Mucosa of descending colon (tissue), 3 donors: ENCODE results near the gene SLC25A45. TPM values are rescaled to one million over a fixed set of nuclear protein-coding genes. Genes with fewer than 3 reads are reported as not detected.

Experiments used
- ATAC-seq: fragments of 200-7000 bp; cut with Tn5 transposase; one replicate; pipeline ENCODE4 v1.9.1; 2020; ENCODE audit warnings: mild to moderate bottlenecking, moderate library complexity
- DNase-seq, 3 donors: peaks; one replicate each; pipeline ENCODE4 v3.0.0-alpha.2; 2020
- H3K36me3 ChIP-seq: fragments of 200-600 bp; one replicate; pipeline ENCODE4 v1.8.0; 2021; ENCODE audit warnings: low read depth, mild to moderate bottlenecking
- H3K4me1 ChIP-seq: fragments of 200-600 bp; one replicate; pipeline ENCODE4 v1.8.0; 2021; ENCODE audit warnings: low read depth, mild to moderate bottlenecking
- H3K4me3 ChIP-seq: fragments of 200-600 bp; one replicate; pipeline ENCODE4 v1.8.0; 2021; ENCODE audit warnings: mild to moderate bottlenecking
- H3K9me3 ChIP-seq: fragments of 200-600 bp; one replicate; pipeline ENCODE4 v1.8.0; 2021; ENCODE audit warnings: mild to moderate bottlenecking
- intact Hi-C, 2 donors: fragments of 100-400 bp; cut with DNase I in 1 of 2; cut with micrococcal nuclease in 1 of 2; formaldehyde crosslinking; loops; one replicate each; pipeline versions ENCODE4 v1.11.0 to v1.11.1; 2022; cut with DNase I, micrococcal nuclease
- total RNA-seq, 3 donors: library from RNA; stranded (reverse); fragmentation: NEBNext Ultra II Directional in 2 of 3; extraction: Animal tissue kit (Norgen Biotek cat#: 25700) in 2 of 3; gene quantifications; one replicate each; pipeline versions ENCODE4 v1.2.1 to v1.2.4, GENCODE V29; 2021 to 2023
- TF ChIP-seq, protein P1 (sequence below): fragments of 200-600 bp; IDR thresholded peaks from one replicate; pipeline ENCODE4 v1.8.0; 2022; ENCODE audit warnings: antibody characterized with exemption, mild to moderate bottlenecking
- donor health status: DM: no; HTN: no; CAD: no; lungs with moderate emphysema.
- donor health status: DM: no; HTN: no; CAD: no.
- donor health status: DM: no; HTN: yes; CAD: no.

The SLC25A45 gene
- total RNA-seq, 3 donors from 2014 or later: 8.0 to 10.5 (median 10.1) TPM

DNA sequence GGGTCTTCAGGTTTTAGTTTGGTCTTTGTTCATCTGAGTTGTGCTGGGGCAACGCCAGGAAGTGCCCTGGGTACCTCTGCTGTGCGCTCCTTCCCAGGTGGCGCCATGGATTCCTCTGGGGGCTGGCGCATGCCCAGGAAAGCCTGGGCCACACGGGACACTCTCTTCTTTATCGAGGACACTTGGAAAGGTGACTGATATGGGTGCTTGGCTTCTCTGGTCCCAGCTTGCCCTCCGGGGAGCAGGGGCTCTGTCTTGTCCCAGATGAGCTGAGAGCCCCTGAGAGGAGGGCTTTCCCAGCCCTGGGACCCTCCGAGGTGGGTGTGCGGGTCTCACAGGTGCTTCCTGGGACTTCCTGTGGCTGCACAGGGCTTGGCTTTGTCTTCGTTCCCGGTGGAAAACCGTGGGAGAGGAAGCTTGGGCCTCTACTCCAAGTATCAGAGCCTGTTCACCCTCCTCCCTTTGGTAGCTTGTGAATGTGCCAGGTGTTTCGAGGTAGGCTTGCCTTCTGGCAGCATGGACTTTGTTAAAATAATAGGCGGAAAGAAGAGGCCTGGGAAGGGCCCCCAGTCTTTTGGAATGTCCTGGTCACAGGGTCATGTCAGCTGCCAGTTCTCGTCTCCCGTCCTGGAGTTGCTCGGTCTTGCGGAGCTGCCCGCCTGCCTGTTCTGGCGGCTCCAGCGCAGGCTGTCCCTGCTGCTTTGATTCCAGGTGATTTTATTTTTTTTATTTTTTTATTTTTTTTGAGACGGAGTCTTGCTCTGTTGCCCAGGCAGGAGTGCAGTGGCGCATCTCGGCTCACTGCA is 30.0 kb upstream of the SLC25A45 start:
- peaks cover 16% of the 10 kb centered on the region for H3K4me1 ChIP-seq
- no peaks in the 10 kb centered on the region for H3K9me3 ChIP-seq
- TF ChIP-seq, protein P1, sequence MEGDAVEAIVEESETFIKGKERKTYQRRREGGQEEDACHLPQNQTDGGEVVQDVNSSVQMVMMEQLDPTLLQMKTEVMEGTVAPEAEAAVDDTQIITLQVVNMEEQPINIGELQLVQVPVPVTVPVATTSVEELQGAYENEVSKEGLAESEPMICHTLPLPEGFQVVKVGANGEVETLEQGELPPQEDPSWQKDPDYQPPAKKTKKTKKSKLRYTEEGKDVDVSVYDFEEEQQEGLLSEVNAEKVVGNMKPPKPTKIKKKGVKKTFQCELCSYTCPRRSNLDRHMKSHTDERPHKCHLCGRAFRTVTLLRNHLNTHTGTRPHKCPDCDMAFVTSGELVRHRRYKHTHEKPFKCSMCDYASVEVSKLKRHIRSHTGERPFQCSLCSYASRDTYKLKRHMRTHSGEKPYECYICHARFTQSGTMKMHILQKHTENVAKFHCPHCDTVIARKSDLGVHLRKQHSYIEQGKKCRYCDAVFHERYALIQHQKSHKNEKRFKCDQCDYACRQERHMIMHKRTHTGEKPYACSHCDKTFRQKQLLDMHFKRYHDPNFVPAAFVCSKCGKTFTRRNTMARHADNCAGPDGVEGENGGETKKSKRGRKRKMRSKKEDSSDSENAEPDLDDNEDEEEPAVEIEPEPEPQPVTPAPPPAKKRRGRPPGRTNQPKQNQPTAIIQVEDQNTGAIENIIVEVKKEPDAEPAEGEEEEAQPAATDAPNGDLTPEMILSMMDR: no peak
- no peak overlapping the region for H3K4me3 ChIP-seq
- peak in 2 of 3 donors; percentile 27 to 38 for DNase-seq
- intact Hi-C loops: no loop called here
- peaks cover 3% of the 10 kb centered on the region for H3K36me3 ChIP-seq
- ATAC-seq: no peak

DNA sequence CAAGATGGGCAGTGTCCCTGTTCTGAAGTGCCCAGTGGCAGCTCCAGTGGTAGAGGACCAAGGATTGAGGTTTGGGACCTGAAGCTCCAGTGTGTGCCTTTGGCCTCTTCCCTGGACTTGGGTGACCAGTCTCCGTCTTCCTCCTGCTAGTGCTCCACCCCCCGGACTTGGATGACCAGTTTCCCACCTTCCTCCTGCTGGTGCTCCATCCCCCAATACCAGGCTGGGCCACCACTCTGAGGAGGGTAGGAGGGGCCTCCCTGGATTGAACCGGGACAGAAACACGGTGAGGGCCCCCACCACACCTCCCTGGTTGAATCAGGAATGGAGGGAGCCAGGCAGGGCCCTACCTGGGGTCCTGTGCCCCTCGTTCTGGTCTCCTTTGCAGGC is 29.2 kb upstream of the SLC25A45 start:
- no peaks in the 10 kb centered on the region for H3K9me3 ChIP-seq
- no peak overlapping the region for H3K4me3 ChIP-seq
- TF ChIP-seq, protein P1: no peak
- intact Hi-C loops: no loop called here
- ATAC-seq (no peak), DNase-seq (peak in 1 of 3 donors; percentile 14)
- peaks cover 9% of the 10 kb centered on the region for H3K4me1 ChIP-seq
- peaks cover 3% of the 10 kb centered on the region for H3K36me3 ChIP-seq

DNA sequence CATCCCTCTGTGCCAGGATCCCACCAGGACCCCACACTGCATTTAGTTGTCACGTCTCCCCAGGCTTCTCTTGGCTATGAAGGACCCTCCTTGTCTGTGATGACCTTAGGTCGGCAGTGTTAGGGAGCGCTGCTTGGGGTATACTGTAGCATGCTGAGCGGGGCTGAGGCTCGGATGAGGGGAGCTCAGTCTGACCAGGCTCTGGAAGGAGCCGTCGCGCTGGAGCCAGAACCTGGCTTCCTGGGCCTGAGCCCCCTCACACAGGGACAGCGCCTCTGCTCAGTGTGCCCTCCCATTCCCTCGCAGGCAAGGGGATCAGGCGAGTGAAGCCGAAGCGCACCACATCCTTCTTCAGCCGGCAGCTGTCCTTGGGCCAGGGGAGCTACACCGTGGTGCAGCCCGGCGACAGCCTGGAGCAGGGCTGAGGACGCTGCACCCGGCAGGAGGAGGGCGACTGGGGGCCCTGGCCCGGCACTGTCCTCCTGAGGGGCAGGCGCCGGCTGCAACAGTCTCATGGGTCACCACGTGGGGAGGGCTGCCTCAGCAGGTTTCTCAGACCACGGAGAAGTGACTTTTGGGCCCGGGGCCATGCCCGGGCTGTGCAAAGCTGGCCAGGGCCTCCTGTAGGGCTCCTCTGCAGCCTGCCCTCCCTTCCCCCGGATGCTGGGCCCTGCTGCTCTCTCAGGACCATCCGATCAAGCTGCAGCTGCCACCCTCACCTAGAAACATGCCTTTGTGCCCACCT is 28.7 kb upstream of the SLC25A45 start:
- peak in 2 of 3 donors; percentile 23 to 47 for DNase-seq

DNA sequence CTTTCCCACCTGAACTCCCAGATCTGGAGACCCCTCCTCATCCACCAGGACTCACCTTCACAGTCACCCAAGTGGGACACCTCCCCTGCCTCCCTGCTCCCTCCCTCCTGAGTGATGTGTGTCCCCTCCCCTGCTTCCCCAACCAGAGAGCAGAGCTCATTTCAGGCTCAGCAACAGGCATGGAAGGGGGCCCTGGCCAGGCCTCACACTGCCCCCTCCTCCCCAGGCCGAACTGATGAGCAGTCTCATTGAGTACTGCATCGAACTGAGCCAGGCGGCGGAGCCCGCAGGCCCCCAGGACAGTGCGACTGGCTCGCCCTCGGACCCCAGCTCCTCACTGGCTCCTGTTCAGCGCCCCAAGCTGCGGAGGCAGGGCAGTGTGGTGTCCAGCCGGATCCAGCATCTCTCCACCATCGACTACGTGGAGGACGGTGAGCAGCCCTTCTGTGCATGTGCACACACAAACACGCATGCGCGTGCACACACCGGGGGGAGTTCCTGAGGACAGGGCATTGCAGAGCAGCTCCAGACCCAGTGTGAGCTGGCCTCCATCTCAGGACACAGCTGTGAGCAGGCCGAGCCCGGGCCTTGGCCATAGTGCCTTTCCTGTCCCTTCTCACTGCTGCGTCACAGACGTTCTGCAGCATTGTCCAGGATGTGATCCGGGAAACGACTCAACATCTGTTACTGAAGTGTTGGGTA is 22.3 kb upstream of the SLC25A45 start:
- no peaks in the 10 kb centered on the region for H3K9me3 ChIP-seq
- no peaks in the 10 kb centered on the region for H3K36me3 ChIP-seq
- no peak overlapping the region for H3K4me3 ChIP-seq
- TF ChIP-seq, protein P1: no peak
- peaks cover 8% of the 10 kb centered on the region for H3K4me1 ChIP-seq
- intact Hi-C loops: no loop called here
- ATAC-seq (no peak), DNase-seq (peak in 1 of 3 donors; percentile 53)

More for the DNA sequence above, 28.7 kb upstream of the SLC25A45 start:
- TF ChIP-seq, protein P1: no peak
- intact Hi-C loops: no loop called here
- H3K9me3 ChIP-seq: no peaks in the 10 kb centered on the region
- ATAC-seq: no peak
- H3K4me3 ChIP-seq: no peak overlapping the region
- H3K36me3 ChIP-seq: peaks cover 3% of the 10 kb centered on the region
- H3K4me1 ChIP-seq: peaks cover 5% of the 10 kb centered on the region

DNA sequence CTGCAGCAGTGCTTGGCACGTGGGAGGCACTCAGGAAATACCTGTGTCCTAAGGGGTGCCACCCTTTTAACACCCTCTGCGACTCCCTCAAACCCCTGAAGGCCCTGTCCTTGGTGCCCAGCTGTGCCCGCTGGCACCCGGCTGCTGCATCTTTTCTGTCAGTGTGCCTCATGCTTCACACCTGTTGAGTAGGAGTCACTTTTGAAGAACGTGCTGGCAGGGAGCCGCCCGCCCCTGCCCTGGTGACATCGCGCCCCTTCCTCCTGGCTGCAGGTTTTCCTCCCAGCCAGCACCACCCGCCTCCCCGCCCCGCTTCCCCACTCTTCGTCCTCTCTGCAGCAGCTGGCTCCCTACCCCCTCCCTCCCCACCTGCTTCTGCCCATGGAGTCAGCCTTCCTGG is 21.8 kb upstream of the SLC25A45 start:
- Histone ChIP-seq H3K9me3 (no peaks in the 10 kb centered on the region), H3K4me3 (no peak overlapping the region), H3K4me1 (peaks cover 8% of the 10 kb centered on the region), H3K36me3 (no peaks in the 10 kb centered on the region)
- no peak for ATAC-seq
- intact Hi-C loops: no loop called here
- DNase-seq: no peak
- TF ChIP-seq, protein P1: no peak
